ENCODE data around the gene DLEC1.

GRCh38 chr3:38133209-38133556 lies 94.2 kb downstream of the DLEC1 start:
- TF ChIP-seq CTCF (IDR thresholded peaks at IDR 0.05) (no peak), POLR2AphosphoS5 (IDR thresholded peaks at IDR 0.05; ENCODE audit: low read depth, low read length) (no peak), REST (IDR thresholded peaks at IDR 0.05; ENCODE audit: insufficient read depth in 1 of 2, low read depth in 2 of 2, low read length in 1 of 2) (no peak), SIN3A (IDR thresholded peaks at IDR 0.05; ENCODE audit: borderline replicate concordance, insufficient read depth, low read depth, low read length) (no peak), TCF7L2 (IDR thresholded peaks at IDR 0.05; ENCODE audit: low read depth, low read length) (no peak)
